HCT116 (cell line): ENCODE results near the gene POLE. TPM values are rescaled to one million over a fixed set of nuclear protein-coding genes. Genes with fewer than 3 reads are reported as not detected.

Experiments used
- ATAC-seq: fragments of 200-7000 bp; cut with Tn5 transposase; 2 replicates; pipeline ENCODE4 v1.9.1; 2020; ENCODE audit warnings: mild to moderate bottlenecking, moderate library complexity
- BruUV-seq: library from RNA; stranded (reverse); fragments of 400-500 nt; replicated peaks from 2 replicates; lab custom pipeline; 2021; lab: Mats Ljungman, UMichigan
- CTCF ChIA-PET: fragments of 300-600 bp; sonication (Branson Sonifier 250); formaldehyde crosslinking; loops from one replicate; lab custom pipeline; 2021; ENCODE audit warnings: antibody characterized with exemption; lab: Charles Lee
- POLR2A ChIA-PET: fragments of 300-600, 350-600 bp; sonication (Branson Sonifier 250); formaldehyde crosslinking; loops from one replicate; lab custom pipeline; 2021; ENCODE audit warnings: antibody characterized with exemption; lab: Charles Lee
- RAD21 ChIA-PET, 2 experiments: fragments of 300-600 bp; sonication (Branson Sonifier 250); formaldehyde crosslinking; loops; one replicate each; lab custom pipeline; 2023; ENCODE audit warnings: low total read pairs in 2 of 2; ENCODE audit not compliant: uncharacterized antibody in 2 of 2, unreplicated experiment in 2 of 2, low non-redundant PET in 1 of 2; lab: Charles Lee
- DNase-seq: peaks from one replicate; pipeline ENCODE4 v3.0.0-alpha.2; 2010; ENCODE audit warnings: low read depth, low spot score
- H2AFZ ChIP-seq: fragments of 200-600 bp; shearing (Covaris generic), sonication (generic); 2 replicates; pipeline ENCODE4 v1.6.1; 2017; ENCODE audit warnings: low read depth, mixed run types, mixed read lengths, antibody characterized with exemption, low read length; ENCODE audit not compliant: poor library complexity, severe bottlenecking
- H3K27ac ChIP-seq: 2 replicates; pipeline ENCODE4 v1.5.1; 2012; ENCODE audit warnings: low read depth, low read length
- H3K27me3 ChIP-seq: fragments of 200-600 bp; sonication (generic); 2 replicates; pipeline ENCODE4 v1.6.1; 2016; ENCODE audit warnings: mixed run types, low read length, mixed read lengths; ENCODE audit not compliant: insufficient read depth
- H3K36me3 ChIP-seq, 2 experiments: fragments of 200-500 bp in 1 of 2; fragments of 200-600 bp in 1 of 2; sonication (Bioruptor generic) in 1 of 2; sonication (generic) in 1 of 2; 2 replicates each; pipeline versions ENCODE4 v1.5.1 to v1.6.1; 2014 to 2016; ENCODE audit warnings: low read length in 2 of 2, inconsistent platforms in 1 of 2, mixed read lengths in 1 of 2, mixed run types in 1 of 2; ENCODE audit not compliant: insufficient read depth in 2 of 2, control insufficient read depth in 1 of 2
- H3K4me1 ChIP-seq, 2 experiments: fragments of 200-600 bp in 1 of 2; sonication (generic) in 1 of 2; 2 replicates each; pipeline versions ENCODE4 v1.5.1 to v1.6.1; 2012 to 2017; ENCODE audit warnings: low read length in 2 of 2, inconsistent platforms in 1 of 2, mild to moderate bottlenecking in 1 of 2, mixed read lengths in 1 of 2, mixed run types in 1 of 2, moderate library complexity in 1 of 2; ENCODE audit not compliant: insufficient read depth in 2 of 2, control insufficient read depth in 1 of 2
- H3K4me2 ChIP-seq: fragments of 200-600 bp; sonication (generic); 2 replicates; pipeline ENCODE4 v1.6.1; 2017; ENCODE audit warnings: mixed run types, low read length, mixed read lengths
- H3K4me3 ChIP-seq, 2 experiments: fragments of 200-600 bp in 1 of 2; sonication (generic) in 1 of 2; replicated peaks in 1 of 2; 2 replicates each; pipeline ENCODE4 v1.5.1; 2011 to 2016; ENCODE audit warnings: low read length in 2 of 2, control low read depth in 1 of 2, low read depth in 1 of 2, mild to moderate bottlenecking in 1 of 2, mixed read lengths in 1 of 2, mixed run types in 1 of 2
- H3K79me2 ChIP-seq: fragments of 200-600 bp; sonication (generic); 2 replicates; pipeline ENCODE4 v1.6.1; 2017; ENCODE audit warnings: mild to moderate bottlenecking, mixed run types, low read length, moderate library complexity, mixed read lengths; ENCODE audit not compliant: insufficient read depth
- H3K9ac ChIP-seq: fragments of 200-600 bp; sonication (generic); 2 replicates; pipeline ENCODE4 v1.6.1; 2016; ENCODE audit warnings: low read length, mixed read lengths
- H3K9me2 ChIP-seq: fragments of 200-600 bp; sonication (generic), shearing (Covaris generic); 2 replicates; pipeline ENCODE4 v1.6.1; 2017; ENCODE audit warnings: mixed run types, mild to moderate bottlenecking, moderate library complexity; ENCODE audit not compliant: insufficient read depth
- H3K9me3 ChIP-seq, 2 experiments: fragments of 200-500 bp in 1 of 2; fragments of 200-600 bp in 1 of 2; sonication (Bioruptor generic) in 1 of 2; sonication (generic) in 1 of 2; 2 replicates each; pipeline ENCODE4 v1.6.1; 2014 to 2017; ENCODE audit warnings: low read length in 2 of 2, mixed read lengths in 2 of 2, inconsistent platforms in 1 of 2, low read depth in 1 of 2, mild to moderate bottlenecking in 1 of 2, mixed run types in 1 of 2, moderate library complexity in 1 of 2; ENCODE audit not compliant: control insufficient read depth in 1 of 2, insufficient read depth in 1 of 2
- H4K20me1 ChIP-seq: fragments of 200-600 bp; sonication (generic), shearing (Covaris generic); 2 replicates; pipeline ENCODE4 v1.6.1; 2017; ENCODE audit warnings: mixed run types, mild to moderate bottlenecking, moderate library complexity; ENCODE audit not compliant: insufficient read depth
- CEBPB ChIP-seq: IDR thresholded peaks from 2 replicates; pipeline ENCODE4 v1.6.1; 2012; ENCODE audit warnings: low read depth
- EGR1 ChIP-seq: IDR thresholded peaks from 2 replicates; pipeline ENCODE4 v1.6.1; 2012; ENCODE audit warnings: low read depth
- EZH2 ChIP-seq: fragments of 200-600 bp; sonication (generic); IDR thresholded peaks from 2 replicates; pipeline ENCODE4 v1.6.1; 2017; ENCODE audit warnings: antibody characterized with exemption, mixed run types
- EZH2phosphoT487 ChIP-seq: fragments of 200-600 bp; IDR thresholded peaks from 2 replicates; pipeline ENCODE4 v1.6.1; 2018; ENCODE audit warnings: antibody characterized with exemption, borderline replicate concordance
- FOSL1 ChIP-seq: IDR thresholded peaks from 2 replicates; pipeline ENCODE4 v1.6.1; 2012; ENCODE audit warnings: low read depth
- JUND ChIP-seq: IDR thresholded peaks from 2 replicates; pipeline ENCODE4 v1.6.1; 2012
- POLR2AphosphoS5 ChIP-seq: IDR thresholded peaks from 2 replicates; pipeline ENCODE4 v1.6.1; 2011; ENCODE audit warnings: mild to moderate bottlenecking, low read depth, low read length, moderate library complexity
- RAD21 ChIP-seq: IDR thresholded peaks from 2 replicates; pipeline ENCODE4 v1.6.1; 2012; ENCODE audit warnings: low read depth, mild to moderate bottlenecking
- SP1 ChIP-seq: IDR thresholded peaks from 2 replicates; pipeline ENCODE4 v1.6.1; 2012; ENCODE audit warnings: low read depth
- SRF ChIP-seq: IDR thresholded peaks from 2 replicates; pipeline ENCODE4 v1.6.1; 2012; ENCODE audit warnings: low read depth
- TCF7L2 ChIP-seq: IDR thresholded peaks from 2 replicates; pipeline ENCODE4 v1.7.0; 2011; ENCODE audit warnings: borderline replicate concordance, inconsistent platforms; ENCODE audit not compliant: insufficient read depth, insufficient read length; ENCODE audit errors: extremely low read depth
- YY1 ChIP-seq: IDR thresholded peaks from 2 replicates; pipeline ENCODE4 v1.6.1; 2011; ENCODE audit warnings: low read length, low read depth, moderate library complexity, mild to moderate bottlenecking; ENCODE audit not compliant: insufficient replicate concordance; ENCODE audit errors: extremely low read depth
- ZFX ChIP-seq: fragments of 450-650 bp; IDR thresholded peaks from 2 replicates; pipeline ENCODE4 v1.6.1; 2017
- intact Hi-C: fragments of 100-400 bp; cut with micrococcal nuclease; formaldehyde crosslinking; loops from 2 replicates; pipeline ENCODE4 v1.10.0; 2022
- total RNA-seq: library from RNA; stranded (reverse); gene quantifications from one replicate; pipeline ENCODE4 v1.2.1, GENCODE V29; 2021; ENCODE audit not compliant: unreplicated experiment
- TF ChIP-seq, protein P1 (sequence below): IDR thresholded peaks from 2 replicates; pipeline ENCODE4 v1.6.1; 2012
- TF ChIP-seq, protein P2 (sequence below): IDR thresholded peaks from 2 replicates; pipeline ENCODE4 v1.6.1; 2011; ENCODE audit warnings: mild to moderate bottlenecking, low read length, moderate library complexity; ENCODE audit not compliant: insufficient replicate concordance; ENCODE audit errors: extremely low read depth

POLE gene
- total RNA-seq, 1 experiment from 2014 or later, result 128 TPM

DNA sequence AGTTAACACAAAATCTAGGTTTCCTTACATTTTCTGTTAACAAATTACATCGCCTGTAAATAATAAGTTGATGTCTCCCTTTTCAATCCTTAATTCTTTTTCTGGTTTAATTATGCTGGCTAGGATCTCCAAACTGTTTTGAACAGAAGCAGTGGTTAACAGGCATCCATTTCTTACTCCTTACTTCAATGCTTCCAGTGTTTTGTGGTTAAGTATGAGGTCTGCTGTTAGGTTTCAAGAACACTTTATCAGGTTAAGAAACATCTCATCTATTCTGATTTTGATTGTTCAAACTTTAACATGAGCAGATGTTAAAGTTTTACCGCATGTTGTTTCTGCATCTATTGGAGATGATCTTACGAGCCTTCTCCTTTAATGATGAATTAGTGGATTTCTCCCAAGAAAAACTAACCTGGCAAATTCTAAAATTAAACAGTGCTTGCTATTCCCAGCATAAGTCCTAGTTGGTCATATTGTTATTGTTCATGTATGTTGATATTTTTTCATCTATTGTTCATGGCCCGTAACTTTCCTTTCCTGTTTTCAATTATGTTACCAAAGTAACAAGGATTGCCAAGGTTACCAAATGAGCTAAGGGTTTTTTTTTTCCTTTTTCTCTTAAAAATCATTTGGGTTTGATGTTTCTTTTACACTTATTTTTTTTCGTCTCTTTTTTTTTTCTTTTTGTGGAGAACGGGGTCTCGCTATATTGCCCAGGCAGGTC lies 33.4 kb downstream of the POLE start:
- Histone ChIP-seq H3K9me2 (no peaks in the 10 kb centered on the region), H2AFZ (no peak overlapping the region), H3K4me3 (no peak overlapping the region), H3K79me2 (no peaks in the 10 kb centered on the region), H3K36me3 (peaks cover 58 to 59% of the 10 kb centered on the region in 2 experiments), H3K9ac (no peak overlapping the region), H3K27ac (no peak overlapping the region), H3K4me1 (no peaks in the 10 kb centered on the region), H3K9me3 (no peaks in the 10 kb centered on the region), H4K20me1 (no peaks in the 10 kb centered on the region), H3K27me3 (no peaks in the 10 kb centered on the region), H3K4me2 (no peak overlapping the region)
- no TSS peak for BruUV-seq
- intact Hi-C loops, result no loop called here
- POLR2A ChIA-PET, result no interaction called here
- DNase-seq (no peak), ATAC-seq (no peak)
- CTCF ChIA-PET, result no interaction called here
- TF ChIP-seq YY1 (no peak), EGR1 (no peak), SRF (no peak), POLR2AphosphoS5 (no peak), FOSL1 (no peak), CEBPB (no peak), ZFX (no peak), SP1 (no peak), TCF7L2 (no peak), JUND (no peak), RAD21 (no peak), EZH2 (no peak), EZH2phosphoT487 (no peak)
- TF ChIP-seq, protein P1, sequence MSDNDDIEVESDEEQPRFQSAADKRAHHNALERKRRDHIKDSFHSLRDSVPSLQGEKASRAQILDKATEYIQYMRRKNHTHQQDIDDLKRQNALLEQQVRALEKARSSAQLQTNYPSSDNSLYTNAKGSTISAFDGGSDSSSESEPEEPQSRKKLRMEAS, result no peak
- TF ChIP-seq, protein P2, sequence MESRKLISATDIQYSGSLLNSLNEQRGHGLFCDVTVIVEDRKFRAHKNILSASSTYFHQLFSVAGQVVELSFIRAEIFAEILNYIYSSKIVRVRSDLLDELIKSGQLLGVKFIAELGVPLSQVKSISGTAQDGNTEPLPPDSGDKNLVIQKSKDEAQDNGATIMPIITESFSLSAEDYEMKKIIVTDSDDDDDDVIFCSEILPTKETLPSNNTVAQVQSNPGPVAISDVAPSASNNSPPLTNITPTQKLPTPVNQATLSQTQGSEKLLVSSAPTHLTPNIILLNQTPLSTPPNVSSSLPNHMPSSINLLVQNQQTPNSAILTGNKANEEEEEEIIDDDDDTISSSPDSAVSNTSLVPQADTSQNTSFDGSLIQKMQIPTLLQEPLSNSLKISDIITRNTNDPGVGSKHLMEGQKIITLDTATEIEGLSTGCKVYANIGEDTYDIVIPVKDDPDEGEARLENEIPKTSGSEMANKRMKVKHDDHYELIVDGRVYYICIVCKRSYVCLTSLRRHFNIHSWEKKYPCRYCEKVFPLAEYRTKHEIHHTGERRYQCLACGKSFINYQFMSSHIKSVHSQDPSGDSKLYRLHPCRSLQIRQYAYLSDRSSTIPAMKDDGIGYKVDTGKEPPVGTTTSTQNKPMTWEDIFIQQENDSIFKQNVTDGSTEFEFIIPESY, result no peak
- RAD21 ChIA-PET, result no interaction called here
